Astrocyte (in vitro differentiated cells and primary cell): ENCODE data around the gene RPL11.

Experiments used
- CTCF ChIP-seq: IDR thresholded peaks from 2 replicates; pipeline ENCODE4 v1.5.1; 2011; ENCODE audit warnings: low read depth, mild to moderate bottlenecking, inconsistent platforms, low read length, moderate library complexity; ENCODE audit not compliant: insufficient read depth
- EZH2 ChIP-seq: IDR thresholded peaks from 2 replicates; pipeline ENCODE4 v1.6.1; 2012; ENCODE audit warnings: mild to moderate bottlenecking, low read length, inconsistent platforms; ENCODE audit not compliant: insufficient read depth

GRCh38 chr1:23645338-23645737 lies 46.3 kb upstream of the RPL11 start:
- TF ChIP-seq CTCF (no peak), EZH2 (no peak)
